Measurements from ENCODE around the gene ALOX5. TPM values are rescaled to one million over a fixed set of nuclear protein-coding genes. Genes with fewer than 3 reads are reported as not detected.

Gene ALOX5
- total RNA-seq, 1 donor from 2014 or later: not detected

DNA sequence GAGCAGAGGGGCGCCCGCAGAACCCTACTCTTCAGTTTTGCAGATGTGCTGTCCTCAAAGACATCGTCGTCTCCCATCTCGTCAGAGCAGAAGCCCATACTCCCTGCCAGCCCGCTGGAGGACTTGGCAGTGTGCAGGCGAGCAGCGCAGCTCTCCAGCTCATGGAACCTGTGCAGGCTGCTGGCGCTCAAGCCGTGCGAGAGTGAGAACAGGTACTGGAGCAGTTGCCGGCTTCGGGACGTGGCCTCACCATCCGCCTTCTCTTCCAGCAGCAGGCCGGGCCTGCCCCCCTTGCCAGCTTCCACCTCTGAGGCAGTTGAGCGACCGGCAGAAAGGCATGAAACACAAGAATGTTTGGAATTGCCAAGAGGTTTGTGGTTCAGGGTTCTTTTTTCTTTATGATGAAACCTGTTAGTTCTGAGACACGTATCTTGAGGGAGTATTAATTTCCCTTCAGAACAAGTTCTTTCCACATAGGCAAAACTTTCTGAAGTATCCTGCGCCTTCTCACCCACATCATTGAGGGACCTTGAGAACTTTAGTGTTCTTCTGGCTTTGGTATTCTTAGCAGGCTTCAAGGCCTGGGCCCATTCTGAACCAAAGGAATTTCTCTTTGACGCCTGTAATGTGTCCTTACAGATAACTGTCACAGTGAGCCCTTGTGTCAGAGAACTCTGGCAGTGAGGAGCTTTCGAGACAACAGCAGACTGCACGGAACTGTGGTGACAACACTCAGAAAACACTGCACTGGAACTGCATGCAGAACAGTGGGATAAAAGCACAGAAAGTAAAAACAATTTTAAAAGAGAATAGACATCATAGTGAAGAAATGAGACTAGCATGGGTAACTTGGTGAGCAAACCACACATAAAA lies 89.5 kb downstream of the ALOX5 start:
- Mint-ChIP-seq H3K36me3 (ENCODE audit: low read depth) (peaks cover 10% of the 10 kb centered on the region), H3K4me3 (ENCODE audit: unreplicated experiment) (no peak overlapping the region), H3K9me3 (ENCODE audit: low read depth) (no peaks in the 10 kb centered on the region), H3K27ac (ENCODE audit: unreplicated experiment) (peak overlapping the region; percentile 60), H3K27me3 (ENCODE audit: low read depth) (no peaks in the 10 kb centered on the region), H3K4me1 (ENCODE audit: low read depth) (peaks cover 4% of the 10 kb centered on the region)
- TF ChIP-seq, protein P1, sequence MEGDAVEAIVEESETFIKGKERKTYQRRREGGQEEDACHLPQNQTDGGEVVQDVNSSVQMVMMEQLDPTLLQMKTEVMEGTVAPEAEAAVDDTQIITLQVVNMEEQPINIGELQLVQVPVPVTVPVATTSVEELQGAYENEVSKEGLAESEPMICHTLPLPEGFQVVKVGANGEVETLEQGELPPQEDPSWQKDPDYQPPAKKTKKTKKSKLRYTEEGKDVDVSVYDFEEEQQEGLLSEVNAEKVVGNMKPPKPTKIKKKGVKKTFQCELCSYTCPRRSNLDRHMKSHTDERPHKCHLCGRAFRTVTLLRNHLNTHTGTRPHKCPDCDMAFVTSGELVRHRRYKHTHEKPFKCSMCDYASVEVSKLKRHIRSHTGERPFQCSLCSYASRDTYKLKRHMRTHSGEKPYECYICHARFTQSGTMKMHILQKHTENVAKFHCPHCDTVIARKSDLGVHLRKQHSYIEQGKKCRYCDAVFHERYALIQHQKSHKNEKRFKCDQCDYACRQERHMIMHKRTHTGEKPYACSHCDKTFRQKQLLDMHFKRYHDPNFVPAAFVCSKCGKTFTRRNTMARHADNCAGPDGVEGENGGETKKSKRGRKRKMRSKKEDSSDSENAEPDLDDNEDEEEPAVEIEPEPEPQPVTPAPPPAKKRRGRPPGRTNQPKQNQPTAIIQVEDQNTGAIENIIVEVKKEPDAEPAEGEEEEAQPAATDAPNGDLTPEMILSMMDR (IDR thresholded peaks at IDR 0.05): no peak
- peak; percentile 91 for DNase-seq (ENCODE audit: low spot score)

DNA sequence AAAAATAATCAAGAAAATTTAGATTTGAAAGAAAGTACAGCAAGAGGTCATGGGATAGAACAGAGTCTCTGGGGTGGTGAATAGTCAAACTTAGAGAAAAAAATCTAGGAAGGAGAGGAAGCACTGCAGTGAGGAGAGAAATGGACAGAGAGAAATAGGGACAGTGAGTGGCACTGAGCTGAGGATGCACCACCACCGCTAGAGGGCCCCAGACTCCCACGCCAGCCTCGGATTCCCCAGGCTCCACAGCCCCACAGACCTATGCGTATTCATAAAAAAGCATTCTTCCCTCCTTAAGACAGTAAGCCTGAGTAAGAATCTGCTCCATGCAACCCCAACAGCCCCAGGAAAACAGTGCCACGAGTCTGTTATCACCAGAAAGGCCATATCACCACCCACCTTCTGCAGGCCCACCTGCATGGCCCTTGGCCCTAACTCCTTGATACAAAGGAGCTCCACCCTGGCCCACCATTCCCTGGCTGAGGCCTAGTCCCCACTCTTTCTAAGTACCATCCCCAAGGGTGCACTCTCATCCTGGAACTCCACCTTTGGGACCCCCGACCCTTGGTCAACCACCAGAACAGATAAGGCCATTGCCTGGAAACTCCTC lies 91.0 kb downstream of the ALOX5 start:
- Mint-ChIP-seq H3K4me3 (ENCODE audit: unreplicated experiment) (no peak overlapping the region), H3K27me3 (ENCODE audit: low read depth) (no peaks in the 10 kb centered on the region), H3K36me3 (ENCODE audit: low read depth) (peaks cover 7% of the 10 kb centered on the region), H3K4me1 (ENCODE audit: low read depth) (peaks cover 4% of the 10 kb centered on the region), H3K9me3 (ENCODE audit: low read depth) (no peaks in the 10 kb centered on the region), H3K27ac (ENCODE audit: unreplicated experiment) (peak overlapping the region; percentile 5)
- TF ChIP-seq, protein P1 (IDR thresholded peaks at IDR 0.05): peak; percentile 92
- DNase-seq (ENCODE audit: low spot score): no peak

DNA sequence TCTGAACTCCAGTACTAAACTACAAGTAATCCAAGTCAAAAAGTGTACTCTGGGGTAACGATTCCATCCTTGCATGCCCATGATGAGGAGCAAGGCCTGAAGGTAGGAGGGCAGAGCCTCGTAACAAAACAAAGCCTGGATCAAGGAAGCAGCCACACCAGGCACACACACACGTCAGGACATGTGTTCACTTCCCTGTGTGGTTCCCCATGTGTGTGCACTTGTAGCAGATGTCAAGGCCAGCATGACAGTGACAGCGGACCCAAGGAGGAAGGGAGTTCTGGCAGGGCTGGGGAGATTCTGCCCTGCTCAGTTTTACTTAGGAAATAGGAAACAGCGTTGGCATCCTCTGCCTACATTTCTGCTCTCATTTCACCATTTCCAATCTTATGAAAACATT lies 92.8 kb downstream of the ALOX5 start:
- Mint-ChIP-seq H3K9me3 (ENCODE audit: low read depth) (no peaks in the 10 kb centered on the region), H3K4me3 (ENCODE audit: unreplicated experiment) (no peak overlapping the region), H3K27ac (ENCODE audit: unreplicated experiment) (no peak overlapping the region), H3K36me3 (ENCODE audit: low read depth) (no peaks in the 10 kb centered on the region), H3K27me3 (ENCODE audit: low read depth) (no peaks in the 10 kb centered on the region), H3K4me1 (ENCODE audit: low read depth) (peaks cover 4% of the 10 kb centered on the region)
- DNase-seq (ENCODE audit: low spot score): no peak
- TF ChIP-seq, protein P1 (IDR thresholded peaks at IDR 0.05): no peak

DNA sequence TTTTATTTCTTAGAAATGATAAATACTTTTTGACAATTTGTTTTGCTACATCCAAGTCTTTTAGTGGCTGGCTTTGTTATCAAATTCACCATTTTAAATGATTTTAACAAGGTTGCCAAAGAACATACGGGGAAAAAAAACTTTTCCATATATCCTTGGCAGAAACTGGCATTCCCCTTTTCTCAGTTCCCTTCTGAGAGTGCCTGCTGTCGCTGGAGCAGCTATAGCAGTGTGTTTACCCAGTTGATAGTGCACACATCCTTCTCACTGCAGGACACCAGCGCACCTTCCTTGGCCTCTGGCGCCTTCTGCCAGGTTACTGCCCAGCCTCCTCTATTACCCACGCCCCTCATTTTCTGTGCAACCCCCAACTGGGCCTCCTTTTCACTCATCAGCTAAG lies 94.1 kb downstream of the ALOX5 start:
- peaks cover 4% of the 10 kb centered on the region for H3K4me1 Mint-ChIP-seq (ENCODE audit: low read depth)
- H3K36me3 Mint-ChIP-seq (ENCODE audit: low read depth): no peaks in the 10 kb centered on the region
- H3K9me3 Mint-ChIP-seq (ENCODE audit: low read depth): no peaks in the 10 kb centered on the region
- no peaks in the 10 kb centered on the region for H3K27me3 Mint-ChIP-seq (ENCODE audit: low read depth)
- H3K4me3 Mint-ChIP-seq (ENCODE audit: unreplicated experiment): no peak overlapping the region
- TF ChIP-seq, protein P1 (IDR thresholded peaks at IDR 0.05): no peak
- DNase-seq (ENCODE audit: low spot score): no peak
- H3K27ac Mint-ChIP-seq (ENCODE audit: unreplicated experiment): no peak overlapping the region

DNA sequence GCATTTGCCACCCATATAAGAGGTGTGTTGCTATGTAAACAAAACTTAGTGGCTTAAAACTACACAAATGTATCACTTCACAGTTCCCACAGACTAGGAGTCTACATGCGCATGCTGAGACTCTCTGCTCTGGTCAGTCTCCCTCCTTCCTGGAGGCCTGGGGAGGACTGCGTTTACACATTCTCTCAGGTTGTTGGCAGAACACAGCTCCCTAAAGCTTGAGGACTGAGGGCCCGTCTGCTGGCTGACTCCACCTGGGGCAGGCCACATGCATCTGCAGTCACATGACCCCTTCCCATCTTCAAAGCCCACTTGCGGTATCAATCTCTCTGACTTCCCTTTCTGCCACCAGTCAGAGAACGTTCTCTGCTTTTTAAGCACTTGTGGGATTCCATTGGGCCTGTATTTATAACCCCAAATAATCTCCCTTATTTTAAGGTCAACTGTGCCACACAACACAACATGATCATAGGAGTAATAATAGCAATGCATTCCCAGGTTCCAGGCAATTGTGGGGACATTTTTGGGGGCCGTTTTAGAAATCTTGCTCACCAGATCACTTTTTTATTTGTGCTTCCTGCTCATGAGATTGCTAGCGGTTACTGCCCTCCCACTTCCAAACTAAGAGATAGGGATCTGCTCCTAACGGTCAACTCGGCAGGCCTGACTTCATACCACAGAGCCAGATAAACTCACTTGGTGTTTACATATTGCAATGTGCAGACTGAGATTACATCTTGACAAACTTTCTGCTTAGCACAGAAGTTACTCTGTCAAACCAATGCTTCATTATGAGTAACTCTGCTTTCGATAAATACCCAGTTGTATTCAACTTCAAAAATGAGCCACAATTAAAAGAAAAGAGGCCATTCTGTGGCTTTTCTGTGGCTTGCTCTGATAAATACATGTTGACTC lies 96.3 kb downstream of the ALOX5 start:
- H3K27me3 Mint-ChIP-seq (ENCODE audit: low read depth): no peaks in the 10 kb centered on the region
- no peak overlapping the region for H3K27ac Mint-ChIP-seq (ENCODE audit: unreplicated experiment)
- no peaks in the 10 kb centered on the region for H3K36me3 Mint-ChIP-seq (ENCODE audit: low read depth)
- no peak for DNase-seq (ENCODE audit: low spot score)
- no peaks in the 10 kb centered on the region for H3K4me1 Mint-ChIP-seq (ENCODE audit: low read depth)
- H3K9me3 Mint-ChIP-seq (ENCODE audit: low read depth): no peaks in the 10 kb centered on the region
- TF ChIP-seq, protein P1 (IDR thresholded peaks at IDR 0.05): no peak
- no peak overlapping the region for H3K4me3 Mint-ChIP-seq (ENCODE audit: unreplicated experiment)

All from chondrocyte (in vitro differentiated cells).